PC-3 (cell line): Measurements from ENCODE around the gene TREML4.

Experiments used
- EZH2 ChIP-seq: fragments of 300-600 bp; sonication (generic); IDR thresholded peaks from one replicate; pipeline ENCODE4 v1.6.1; 2017; ENCODE audit warnings: antibody characterized with exemption, mild to moderate bottlenecking, low read length; ENCODE audit not compliant: unreplicated experiment
- TF ChIP-seq, protein P1 (sequence below): fragments of 300-600 bp; sonication (generic); conservative IDR thresholded peaks from 2 replicates; pipeline ENCODE4 v1.5.1; 2017; ENCODE audit warnings: antibody characterized with exemption, low read depth, mild to moderate bottlenecking, low read length

DNA sequence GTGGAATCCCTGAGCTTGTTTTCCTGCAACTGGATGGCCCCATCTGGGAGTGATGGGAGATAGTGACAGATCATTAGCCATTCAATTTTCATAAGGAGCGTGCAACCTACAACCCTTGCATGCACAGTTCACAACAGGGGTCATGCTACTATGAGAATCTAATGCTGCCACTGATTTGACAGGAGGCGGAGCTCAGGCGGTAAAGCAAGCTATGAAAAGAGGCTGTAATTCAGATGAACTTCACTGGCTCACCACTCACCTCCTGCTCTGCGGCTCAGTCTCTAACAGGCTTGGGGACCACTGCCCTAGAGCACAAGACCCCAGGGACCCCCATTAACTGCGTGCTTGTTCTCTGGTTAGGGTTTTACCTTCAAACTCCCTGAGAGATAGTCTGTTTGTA is 12.4 kb upstream of the TREML4 start:
- TF ChIP-seq, protein P1, sequence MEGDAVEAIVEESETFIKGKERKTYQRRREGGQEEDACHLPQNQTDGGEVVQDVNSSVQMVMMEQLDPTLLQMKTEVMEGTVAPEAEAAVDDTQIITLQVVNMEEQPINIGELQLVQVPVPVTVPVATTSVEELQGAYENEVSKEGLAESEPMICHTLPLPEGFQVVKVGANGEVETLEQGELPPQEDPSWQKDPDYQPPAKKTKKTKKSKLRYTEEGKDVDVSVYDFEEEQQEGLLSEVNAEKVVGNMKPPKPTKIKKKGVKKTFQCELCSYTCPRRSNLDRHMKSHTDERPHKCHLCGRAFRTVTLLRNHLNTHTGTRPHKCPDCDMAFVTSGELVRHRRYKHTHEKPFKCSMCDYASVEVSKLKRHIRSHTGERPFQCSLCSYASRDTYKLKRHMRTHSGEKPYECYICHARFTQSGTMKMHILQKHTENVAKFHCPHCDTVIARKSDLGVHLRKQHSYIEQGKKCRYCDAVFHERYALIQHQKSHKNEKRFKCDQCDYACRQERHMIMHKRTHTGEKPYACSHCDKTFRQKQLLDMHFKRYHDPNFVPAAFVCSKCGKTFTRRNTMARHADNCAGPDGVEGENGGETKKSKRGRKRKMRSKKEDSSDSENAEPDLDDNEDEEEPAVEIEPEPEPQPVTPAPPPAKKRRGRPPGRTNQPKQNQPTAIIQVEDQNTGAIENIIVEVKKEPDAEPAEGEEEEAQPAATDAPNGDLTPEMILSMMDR, result no peak
- TF ChIP-seq EZH2, result no peak
